ENCODE data around the gene DNM3.

DNA sequence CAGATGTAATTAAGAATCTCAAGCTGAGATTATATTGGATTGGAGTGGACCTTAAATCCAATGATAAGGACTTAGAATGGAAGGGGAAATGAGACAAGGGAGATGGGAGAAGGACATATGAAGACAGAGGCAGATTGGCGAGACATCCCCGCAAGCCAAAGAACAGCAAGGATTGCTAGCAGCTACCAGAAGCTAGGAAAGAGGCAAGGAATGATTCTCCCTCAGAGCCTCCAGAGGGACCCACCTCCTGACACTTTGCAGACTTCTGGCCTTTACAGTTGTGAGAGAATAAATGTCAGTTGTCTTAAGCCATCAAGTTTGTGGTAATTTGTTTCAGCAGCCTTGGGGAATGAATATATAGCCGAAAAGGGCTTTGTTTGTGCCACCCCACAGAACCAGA is 39.1 kb upstream of the DNM3 start:
- TF ChIP-seq, protein P1, sequence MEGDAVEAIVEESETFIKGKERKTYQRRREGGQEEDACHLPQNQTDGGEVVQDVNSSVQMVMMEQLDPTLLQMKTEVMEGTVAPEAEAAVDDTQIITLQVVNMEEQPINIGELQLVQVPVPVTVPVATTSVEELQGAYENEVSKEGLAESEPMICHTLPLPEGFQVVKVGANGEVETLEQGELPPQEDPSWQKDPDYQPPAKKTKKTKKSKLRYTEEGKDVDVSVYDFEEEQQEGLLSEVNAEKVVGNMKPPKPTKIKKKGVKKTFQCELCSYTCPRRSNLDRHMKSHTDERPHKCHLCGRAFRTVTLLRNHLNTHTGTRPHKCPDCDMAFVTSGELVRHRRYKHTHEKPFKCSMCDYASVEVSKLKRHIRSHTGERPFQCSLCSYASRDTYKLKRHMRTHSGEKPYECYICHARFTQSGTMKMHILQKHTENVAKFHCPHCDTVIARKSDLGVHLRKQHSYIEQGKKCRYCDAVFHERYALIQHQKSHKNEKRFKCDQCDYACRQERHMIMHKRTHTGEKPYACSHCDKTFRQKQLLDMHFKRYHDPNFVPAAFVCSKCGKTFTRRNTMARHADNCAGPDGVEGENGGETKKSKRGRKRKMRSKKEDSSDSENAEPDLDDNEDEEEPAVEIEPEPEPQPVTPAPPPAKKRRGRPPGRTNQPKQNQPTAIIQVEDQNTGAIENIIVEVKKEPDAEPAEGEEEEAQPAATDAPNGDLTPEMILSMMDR (IDR thresholded peaks at IDR 0.05), result no peak
- no peak for TF ChIP-seq POLR2A (IDR thresholded peaks at IDR 0.05)
- TF ChIP-seq POLR2AphosphoS5 (IDR thresholded peaks at IDR 0.05), result no peak
